Measurements from ENCODE around the gene TXLNB.

Gene TXLNB

DNA sequence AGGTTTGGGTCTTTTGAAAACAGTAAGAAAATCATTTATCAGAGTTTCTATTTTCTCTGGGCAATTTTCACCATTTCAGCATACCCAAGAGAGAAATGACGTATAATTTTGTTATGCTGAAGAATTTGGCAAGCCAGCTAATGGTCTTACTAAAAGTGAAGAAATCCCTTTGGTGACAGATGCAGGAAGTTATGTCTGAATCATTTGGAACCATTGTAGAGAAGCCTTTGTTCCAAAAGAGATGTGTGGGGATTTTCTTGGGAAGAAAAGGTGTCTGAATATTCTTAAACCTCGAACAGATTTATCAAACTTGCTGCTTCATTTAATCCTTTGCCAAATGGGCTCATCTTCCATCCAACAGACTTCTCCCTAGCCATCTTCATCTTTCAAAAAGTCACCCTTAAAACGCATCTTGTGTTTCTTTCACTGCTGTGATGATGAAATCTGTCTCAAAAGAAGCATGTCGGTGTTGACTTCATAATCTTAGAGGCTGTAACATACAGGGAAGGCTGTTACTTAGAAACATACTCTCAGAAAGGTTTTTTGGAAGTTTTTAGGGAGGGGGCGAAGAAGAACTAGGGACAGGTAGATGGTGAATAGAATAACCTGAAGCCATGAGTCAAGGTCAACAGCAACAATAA is 43.1 kb upstream of the TXLNB start:
- Histone ChIP-seq H3K27ac (replicated peaks) (peak overlapping the region; percentile 90), H3K27me3 (ENCODE audit: insufficient read depth, poor library complexity, severe bottlenecking) (no peaks in the 10 kb centered on the region), H3K4me3 (replicated peaks; ENCODE audit: insufficient read depth, low read length) (no peak overlapping the region)
- TF ChIP-seq GABPA (IDR thresholded peaks at IDR 0.05; ENCODE audit: low read depth) (no peak), SPI1 (IDR thresholded peaks at IDR 0.05; ENCODE audit: borderline replicate concordance, low read depth) (no peak), POLR2AphosphoS5 (IDR thresholded peaks at IDR 0.05; ENCODE audit: low read depth) (no peak)
- TF ChIP-seq, protein P1, sequence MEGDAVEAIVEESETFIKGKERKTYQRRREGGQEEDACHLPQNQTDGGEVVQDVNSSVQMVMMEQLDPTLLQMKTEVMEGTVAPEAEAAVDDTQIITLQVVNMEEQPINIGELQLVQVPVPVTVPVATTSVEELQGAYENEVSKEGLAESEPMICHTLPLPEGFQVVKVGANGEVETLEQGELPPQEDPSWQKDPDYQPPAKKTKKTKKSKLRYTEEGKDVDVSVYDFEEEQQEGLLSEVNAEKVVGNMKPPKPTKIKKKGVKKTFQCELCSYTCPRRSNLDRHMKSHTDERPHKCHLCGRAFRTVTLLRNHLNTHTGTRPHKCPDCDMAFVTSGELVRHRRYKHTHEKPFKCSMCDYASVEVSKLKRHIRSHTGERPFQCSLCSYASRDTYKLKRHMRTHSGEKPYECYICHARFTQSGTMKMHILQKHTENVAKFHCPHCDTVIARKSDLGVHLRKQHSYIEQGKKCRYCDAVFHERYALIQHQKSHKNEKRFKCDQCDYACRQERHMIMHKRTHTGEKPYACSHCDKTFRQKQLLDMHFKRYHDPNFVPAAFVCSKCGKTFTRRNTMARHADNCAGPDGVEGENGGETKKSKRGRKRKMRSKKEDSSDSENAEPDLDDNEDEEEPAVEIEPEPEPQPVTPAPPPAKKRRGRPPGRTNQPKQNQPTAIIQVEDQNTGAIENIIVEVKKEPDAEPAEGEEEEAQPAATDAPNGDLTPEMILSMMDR (IDR thresholded peaks at IDR 0.05; ENCODE audit: insufficient read depth, low read length): no peak
- peak; percentile 41 to 42 for DNase-seq (ENCODE audit: low read depth in 1 of 2, low spot score in 1 of 2)

- no peak for DNase-seq (ENCODE audit: low read depth in 1 of 2, low spot score in 1 of 2)
- H3K27ac ChIP-seq (replicated peaks): 0 out of 2 replicates have a peak overlapping the region, but pooled peaks have one; percentile 0
- H3K4me3 ChIP-seq (replicated peaks; ENCODE audit: insufficient read depth, low read length): no peak overlapping the region
- TF ChIP-seq SPI1 (IDR thresholded peaks at IDR 0.05; ENCODE audit: borderline replicate concordance, low read depth): no peak
- TF ChIP-seq POLR2AphosphoS5 (IDR thresholded peaks at IDR 0.05; ENCODE audit: low read depth): no peak
- TF ChIP-seq, protein P1 (IDR thresholded peaks at IDR 0.05; ENCODE audit: insufficient read depth, low read length): no peak
- no peak for TF ChIP-seq GABPA (IDR thresholded peaks at IDR 0.05; ENCODE audit: low read depth)
- TF ChIP-seq REST (IDR thresholded peaks at IDR 0.05; ENCODE audit: insufficient replicate concordance, low read depth): no peak
- no peaks in the 10 kb centered on the region for H3K27me3 ChIP-seq (ENCODE audit: insufficient read depth, poor library complexity, severe bottlenecking)
Observed at GRCh38 chr6:139330826-139331500, 39.2 kb upstream of the TXLNB start.

- Histone ChIP-seq H3K4me3 (replicated peaks; ENCODE audit: insufficient read depth, low read length) (no peak overlapping the region), H3K27ac (replicated peaks) (no peak overlapping the region), H3K27me3 (ENCODE audit: insufficient read depth, poor library complexity, severe bottlenecking) (no peaks in the 10 kb centered on the region)
- TF ChIP-seq GABPA (IDR thresholded peaks at IDR 0.05; ENCODE audit: low read depth) (no peak), POLR2AphosphoS5 (IDR thresholded peaks at IDR 0.05; ENCODE audit: low read depth) (no peak), SPI1 (IDR thresholded peaks at IDR 0.05; ENCODE audit: borderline replicate concordance, low read depth) (no peak), REST (IDR thresholded peaks at IDR 0.05; ENCODE audit: insufficient replicate concordance, low read depth) (no peak)
- TF ChIP-seq, protein P1 (IDR thresholded peaks at IDR 0.05; ENCODE audit: insufficient read depth, low read length): no peak
- no peak for DNase-seq (ENCODE audit: low read depth in 1 of 2, low spot score in 1 of 2)
Observed at GRCh38 chr6:139330306-139330705, 38.5 kb upstream of the TXLNB start.
